Stimulated activated CD4-positive, alpha-beta T cell treated with anti-CD3 and anti-CD28 coated beads, Interleukin-1b, Interleukin-23, amount 100 ng/mL, for 4 hours (primary cell): ENCODE data around the gene ATP2A3.

Source experiments
- DNase-seq, 2 donors: peaks; one replicate each; pipeline ENCODE4 v3.0.0-alpha.2; 2020; ENCODE audit warnings: low read depth in 2 of 2

The ATP2A3 gene

GRCh38 chr17:3892095-3892998 is 71.9 kb downstream of the ATP2A3 start:
- peak; percentile 56 to 73 for DNase-seq

- no peak for DNase-seq
These were observed 72.6 kb downstream of the ATP2A3 start for GRCh38 chr17:3891626-3892094.

DNA sequence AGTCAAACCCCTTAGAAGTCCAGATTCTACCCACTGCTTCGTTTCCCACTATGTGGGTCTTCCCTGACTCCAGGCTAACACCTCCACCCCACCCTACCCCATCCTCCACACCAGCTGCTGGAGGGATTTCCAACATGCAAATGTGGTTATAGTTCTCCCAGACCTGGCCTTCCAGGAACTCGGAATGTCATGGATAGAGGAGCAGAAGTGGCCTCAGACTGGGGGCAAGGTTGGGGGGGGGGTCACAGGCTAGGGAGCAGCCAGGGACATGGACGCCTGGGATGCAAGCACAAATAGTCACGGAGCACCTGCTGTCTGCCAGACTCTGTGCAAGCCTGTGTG is 73.4 kb downstream of the ATP2A3 start:
- no peak for DNase-seq

DNA sequence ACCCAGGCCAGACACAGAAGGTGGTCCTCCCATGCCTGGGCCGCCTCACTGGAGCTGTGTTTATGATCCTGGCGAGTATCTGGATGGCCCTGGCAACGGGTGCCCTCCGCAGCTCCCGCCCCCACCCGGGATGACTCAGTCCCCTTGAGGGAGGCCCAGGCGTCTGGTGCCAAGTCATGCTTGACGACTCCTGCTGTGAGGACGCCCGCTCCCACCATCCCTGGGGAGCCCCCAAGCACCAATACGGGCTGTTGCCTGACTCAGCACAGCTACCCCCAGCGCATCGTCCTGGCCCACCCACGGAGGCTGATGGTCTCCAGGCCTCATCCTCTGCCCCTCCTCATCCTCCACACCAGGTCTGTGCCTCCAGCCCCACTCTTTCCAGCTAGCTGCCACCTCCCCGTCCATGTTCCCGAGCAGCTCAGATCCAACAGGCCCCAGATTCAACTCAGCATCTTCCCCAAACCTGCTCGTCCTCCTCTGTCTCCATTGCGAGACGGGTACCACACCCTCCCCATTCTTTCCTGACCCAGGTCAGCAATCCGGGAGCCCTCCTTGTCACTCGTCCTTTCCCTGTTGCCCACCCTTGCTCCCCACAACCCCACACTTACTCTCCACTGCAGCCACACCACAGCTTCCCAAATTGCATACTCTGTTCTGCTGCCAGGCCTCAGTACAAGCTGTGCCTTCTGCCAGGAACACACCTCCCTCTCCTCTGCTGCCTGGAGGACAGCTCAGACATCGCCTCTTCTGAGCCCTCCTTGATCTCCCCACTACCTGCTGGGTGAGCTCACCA is 74.0 kb downstream of the ATP2A3 start:
- peak in 1 of 2 donors; percentile 29 for DNase-seq

- DNase-seq = no peak
These were observed 74.8 kb downstream of the ATP2A3 start for GRCh38 chr17:3889325-3890012.

DNA sequence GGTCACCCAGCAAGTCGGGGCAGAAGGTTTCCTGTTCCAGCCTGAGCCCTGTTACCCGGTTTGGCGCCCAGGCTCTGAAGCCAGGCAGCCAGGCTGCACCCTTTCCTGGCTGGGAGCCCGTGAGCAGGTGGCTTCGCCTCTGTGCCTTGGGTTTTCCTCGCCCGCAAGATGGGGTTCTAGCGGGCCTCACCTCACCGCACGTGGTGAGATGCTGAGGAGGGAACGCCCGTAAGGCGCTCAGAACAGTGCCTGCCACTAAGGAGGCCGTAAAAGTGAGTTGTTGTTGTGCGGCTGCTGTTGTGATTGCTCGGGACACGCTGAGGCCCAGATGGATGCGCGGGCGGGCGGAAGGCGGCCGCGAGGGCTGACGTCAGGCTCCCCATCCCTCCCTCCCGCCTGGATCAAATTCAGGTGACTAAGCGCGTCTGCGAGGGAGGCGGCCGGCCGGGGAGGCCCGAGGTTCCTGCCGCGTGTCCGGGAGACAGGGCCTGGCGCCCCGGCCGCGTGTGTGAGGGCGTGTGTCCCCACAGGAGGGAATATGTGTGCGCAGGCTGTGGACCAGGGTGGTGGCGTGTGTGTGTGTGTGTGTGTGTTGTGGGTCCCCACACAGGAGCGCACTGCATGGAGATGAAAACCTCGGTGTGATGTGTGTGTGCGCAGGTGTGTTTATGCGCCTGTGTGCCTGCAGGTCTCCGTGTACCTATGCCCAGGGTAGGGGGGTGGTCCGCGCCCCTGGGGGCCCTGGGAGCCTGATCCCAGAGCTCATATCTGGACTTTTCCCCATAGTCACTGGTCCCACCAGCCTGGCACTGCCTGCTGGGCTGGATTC is 75.7 kb downstream of the ATP2A3 start:
- no peak for DNase-seq

DNA sequence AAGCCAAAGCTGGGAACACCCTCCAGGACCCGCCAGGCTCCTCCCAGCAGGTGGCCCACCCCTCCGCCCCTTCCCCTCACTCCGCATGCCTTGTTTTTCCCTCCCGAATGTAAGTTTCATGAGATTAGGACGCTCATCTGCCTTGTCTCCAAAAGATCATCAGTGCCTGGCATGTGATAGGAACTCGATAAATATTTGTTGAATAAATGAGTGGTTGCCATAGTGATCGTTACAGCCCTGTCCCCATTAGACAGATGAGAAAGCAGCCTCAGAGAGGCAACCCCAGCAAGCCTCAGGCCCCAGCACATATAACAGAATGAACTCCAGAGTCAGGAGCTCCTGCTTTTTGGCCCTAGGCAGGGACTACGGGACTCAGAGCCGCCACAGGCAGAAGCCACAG is 76.4 kb downstream of the ATP2A3 start:
- DNase-seq = no peak

- no peak for DNase-seq
These were observed 76.8 kb downstream of the ATP2A3 start for GRCh38 chr17:3887394-3887793.

- DNase-seq = no peak
These were observed 77.5 kb downstream of the ATP2A3 start for GRCh38 chr17:3886776-3887175.

GRCh38 chr17:3885970-3886369 is 78.3 kb downstream of the ATP2A3 start:
- no peak for DNase-seq

GRCh38 chr17:3885271-3885670 is 79.0 kb downstream of the ATP2A3 start:
- no peak for DNase-seq

GRCh38 chr17:3884188-3884587 is 80.0 kb downstream of the ATP2A3 start:
- DNase-seq = no peak

DNA sequence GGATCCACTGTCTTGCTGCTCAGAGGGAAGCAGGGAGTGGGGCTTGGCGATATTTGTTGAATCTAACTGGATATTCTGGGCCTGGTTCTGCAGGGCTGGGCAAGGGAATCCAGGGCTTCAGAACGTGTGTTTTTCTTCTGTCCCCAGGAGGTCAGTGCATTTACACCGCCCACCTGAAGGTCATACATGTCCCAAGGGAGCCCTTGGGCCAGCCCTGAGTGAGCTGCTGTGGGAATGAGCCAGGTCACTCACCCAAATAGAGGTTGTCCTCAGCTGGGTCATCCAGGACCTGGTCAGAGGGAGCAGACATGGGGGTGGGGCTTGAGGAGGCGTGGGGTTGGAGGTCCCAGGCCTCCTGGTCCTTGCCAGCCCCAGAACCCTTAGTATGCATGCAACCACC is 82.0 kb downstream of the ATP2A3 start:
- no peak for DNase-seq

DNA sequence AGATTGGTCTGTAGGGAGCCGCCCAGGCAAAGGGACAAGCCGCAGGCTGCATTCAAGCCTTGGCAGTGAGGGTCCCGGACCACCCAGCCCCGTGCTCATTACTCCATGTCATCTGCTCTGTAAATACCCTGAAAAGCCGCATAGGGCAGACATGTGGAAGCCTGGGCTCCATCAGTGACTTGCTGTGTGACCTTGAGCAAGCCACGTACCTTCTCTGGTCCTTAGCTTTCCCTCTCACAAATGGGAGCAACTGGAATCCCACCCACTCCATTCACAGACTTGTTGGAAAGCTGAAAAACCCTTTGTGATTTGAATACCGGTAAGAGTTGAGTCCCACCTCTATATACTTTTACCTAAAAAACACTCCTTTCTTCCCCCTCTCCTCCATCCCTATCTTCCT is 83.3 kb downstream of the ATP2A3 start:
- DNase-seq = no peak

- no peak for DNase-seq
These were observed 84.4 kb downstream of the ATP2A3 start for GRCh38 chr17:3879591-3880417.

DNA sequence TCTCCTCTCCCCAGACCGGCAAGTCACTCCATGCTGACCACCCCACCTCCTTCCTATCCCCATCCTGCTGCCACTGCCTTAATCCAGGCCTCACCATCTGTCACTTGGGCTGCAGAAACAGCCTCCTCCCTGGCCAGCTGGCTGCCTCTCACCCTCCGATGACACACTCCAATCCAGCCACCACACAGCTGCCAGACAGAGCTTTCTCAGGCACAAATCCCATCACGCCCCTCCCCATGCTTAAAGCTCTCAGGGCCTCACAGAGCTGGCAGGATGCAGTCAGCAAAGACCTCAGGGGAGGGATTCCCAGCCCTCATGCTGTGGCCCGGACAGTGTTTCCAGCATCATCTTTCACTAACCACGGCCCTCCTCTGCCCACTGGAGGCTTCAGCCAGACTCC is 85.1 kb downstream of the ATP2A3 start:
- DNase-seq = no peak

DNA sequence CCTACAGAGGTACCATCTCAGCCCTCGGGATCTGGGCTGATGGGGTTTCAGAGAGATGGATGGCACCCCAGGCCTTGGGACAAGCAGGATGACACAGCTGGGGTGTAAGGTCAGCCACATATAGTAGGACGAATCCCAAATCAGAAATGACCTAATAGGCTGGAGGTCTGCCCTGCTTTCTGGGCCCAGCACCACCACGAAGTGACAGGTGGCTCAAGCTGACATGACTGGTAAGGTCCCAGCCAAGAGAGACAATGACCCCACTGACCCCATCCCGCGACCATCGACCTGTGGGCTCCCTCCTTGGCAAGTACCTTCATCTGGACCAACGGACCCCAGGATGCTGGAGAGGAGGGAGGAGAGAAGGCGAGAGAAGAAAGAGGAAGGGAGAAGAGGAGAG is 87.0 kb downstream of the ATP2A3 start:
- no peak for DNase-seq

DNA sequence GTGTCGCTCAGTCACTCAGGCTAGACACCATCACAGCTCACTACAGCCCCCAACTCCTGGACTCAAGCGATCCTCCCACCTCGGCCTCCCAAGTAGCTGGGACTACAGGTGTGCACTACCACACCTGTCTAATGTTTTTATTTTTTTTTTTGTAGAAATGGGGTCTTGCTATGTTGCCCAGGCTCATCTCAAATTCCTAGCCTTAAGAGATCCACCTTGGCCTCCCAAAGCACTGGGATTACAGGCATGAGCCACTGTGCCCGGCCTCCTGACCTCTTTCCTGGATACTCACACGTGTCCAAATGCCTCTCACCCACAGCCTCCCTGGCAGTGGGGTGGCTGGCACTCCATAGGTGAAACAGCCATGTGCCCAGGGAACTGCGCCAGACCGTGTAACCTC is 88.9 kb downstream of the ATP2A3 start:
- DNase-seq = no peak
